Lower leg skin (tissue), 4 donors: ENCODE results near the gene GORAB. TPM values are rescaled to one million over a fixed set of nuclear protein-coding genes. Genes with fewer than 3 reads are reported as not detected.

Experiments
- DNase-seq, 2 donors: peaks; one replicate each; pipeline ENCODE4 v3.0.0-alpha.2; 2019; ENCODE audit warnings: low spot score in 2 of 2
- H3K4me3 ChIP-seq: fragments of 200-600 bp; sonication (generic); 2 replicates; pipeline ENCODE4 v1.5.1; 2017; ENCODE audit warnings: mild to moderate bottlenecking, low read depth; ENCODE audit not compliant: poor library complexity, severe bottlenecking
- POLR2A ChIP-seq, 2 donors: fragments of 450-650 bp; IDR thresholded peaks; one replicate each; pipeline ENCODE4 v1.6.1; 2016 to 2017; ENCODE audit warnings: antibody characterized with exemption in 2 of 2, mild to moderate bottlenecking in 1 of 2, moderate library complexity in 1 of 2
- WGBS, 2 donors: methylation state at CpG; one replicate each; pipeline ENCODE4 v1.1.5; 2018; 5-methylcytosine and 5-hydroxymethylcytosine counted together
- intact Hi-C: fragments of 100-400 bp; cut with DNase I; formaldehyde crosslinking; loops from one replicate; pipeline ENCODE4 v1.15.0; 2023; ENCODE audit warnings: low total_unique reads
- total RNA-seq, 4 donors: library from RNA; depleted of rRNA; stranded (reverse); fragments of >200 nt; gene quantifications; one replicate each; pipeline ENCODE4 v1.1.0, GENCODE V29; 2016
- TF ChIP-seq, protein P1 (sequence below), 3 donors: fragments of 450-650 bp; IDR thresholded peaks; one replicate each; pipeline ENCODE4 v1.5.1; 2016; ENCODE audit warnings: antibody characterized with exemption in 3 of 3, mild to moderate bottlenecking in 3 of 3, moderate library complexity in 2 of 3

The GORAB gene
- total RNA-seq, 4 donors from 2014 or later = 3.7 to 8.5 (median 5.0) TPM

- intact Hi-C loops = no loop called here
- no peak for DNase-seq
- TF ChIP-seq, protein P1, sequence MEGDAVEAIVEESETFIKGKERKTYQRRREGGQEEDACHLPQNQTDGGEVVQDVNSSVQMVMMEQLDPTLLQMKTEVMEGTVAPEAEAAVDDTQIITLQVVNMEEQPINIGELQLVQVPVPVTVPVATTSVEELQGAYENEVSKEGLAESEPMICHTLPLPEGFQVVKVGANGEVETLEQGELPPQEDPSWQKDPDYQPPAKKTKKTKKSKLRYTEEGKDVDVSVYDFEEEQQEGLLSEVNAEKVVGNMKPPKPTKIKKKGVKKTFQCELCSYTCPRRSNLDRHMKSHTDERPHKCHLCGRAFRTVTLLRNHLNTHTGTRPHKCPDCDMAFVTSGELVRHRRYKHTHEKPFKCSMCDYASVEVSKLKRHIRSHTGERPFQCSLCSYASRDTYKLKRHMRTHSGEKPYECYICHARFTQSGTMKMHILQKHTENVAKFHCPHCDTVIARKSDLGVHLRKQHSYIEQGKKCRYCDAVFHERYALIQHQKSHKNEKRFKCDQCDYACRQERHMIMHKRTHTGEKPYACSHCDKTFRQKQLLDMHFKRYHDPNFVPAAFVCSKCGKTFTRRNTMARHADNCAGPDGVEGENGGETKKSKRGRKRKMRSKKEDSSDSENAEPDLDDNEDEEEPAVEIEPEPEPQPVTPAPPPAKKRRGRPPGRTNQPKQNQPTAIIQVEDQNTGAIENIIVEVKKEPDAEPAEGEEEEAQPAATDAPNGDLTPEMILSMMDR (IDR thresholded peaks at IDR 0.05) = no peak
- no peak for TF ChIP-seq POLR2A (IDR thresholded peaks at IDR 0.05)
- no peak overlapping the region for H3K4me3 ChIP-seq
- 66 to 70% methylated on average over 3 of the region's 3 CpGs for WGBS, 2 donors
Observed at GRCh38 chr1:170567214-170567613, 35.2 kb downstream of the GORAB start.

GRCh38 chr1:170568197-170568596, 36.2 kb downstream of the GORAB start:
- no peak for DNase-seq
- intact Hi-C loops = no loop called here
- H3K4me3 ChIP-seq = no peak overlapping the region
- TF ChIP-seq POLR2A (IDR thresholded peaks at IDR 0.05) = no peak
- TF ChIP-seq, protein P1 (IDR thresholded peaks at IDR 0.05) = no peak

DNA sequence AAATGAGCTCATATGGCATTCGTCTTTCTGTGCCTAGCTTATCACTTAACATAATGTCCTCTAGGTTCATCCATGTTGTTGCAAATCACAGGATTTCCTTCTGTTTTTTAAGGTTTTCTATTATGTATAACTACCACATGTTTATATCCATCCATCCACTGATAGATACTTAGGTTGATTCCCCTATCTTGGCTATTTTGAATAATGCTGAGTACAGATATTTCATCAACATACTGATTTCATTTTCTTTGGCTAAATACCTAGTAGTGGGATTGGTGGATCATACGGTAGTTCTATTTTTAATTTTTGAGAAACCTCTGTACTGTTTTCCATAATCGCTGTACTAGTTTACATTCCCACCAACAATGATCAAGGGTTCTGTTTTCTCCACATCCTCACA, 45.0 kb downstream of the GORAB start:
- no peak for DNase-seq
- H3K4me3 ChIP-seq = no peak overlapping the region
- no peak for TF ChIP-seq POLR2A (IDR thresholded peaks at IDR 0.05)
- TF ChIP-seq, protein P1 (IDR thresholded peaks at IDR 0.05) = no peak
- 83 to 88% methylated on average over 3 of the region's 3 CpGs for WGBS, 2 donors
- intact Hi-C loops = no loop called here

DNA sequence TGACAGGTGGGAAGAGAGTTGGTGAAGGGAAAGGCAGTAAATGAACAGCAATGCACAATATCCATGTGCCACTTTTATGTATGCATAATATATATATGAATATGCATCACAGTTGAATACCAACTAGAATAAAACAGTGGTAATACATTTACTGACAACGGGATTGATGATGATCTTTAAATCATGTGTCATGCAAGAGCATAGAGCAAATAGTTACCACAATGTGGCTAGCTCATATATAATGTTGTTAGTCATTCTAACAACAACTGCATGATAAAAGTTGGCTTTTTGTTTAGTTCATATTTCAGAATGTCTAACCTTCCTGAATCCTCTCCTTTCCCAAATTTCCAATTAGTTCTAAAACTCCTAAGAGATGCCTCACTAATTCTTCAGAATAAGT, 46.4 kb downstream of the GORAB start:
- WGBS, 2 donors = 75 to 80% methylated on average over 1 of the region's 1 CpG
- TF ChIP-seq, protein P1 (IDR thresholded peaks at IDR 0.05) = no peak
- no peak for TF ChIP-seq POLR2A (IDR thresholded peaks at IDR 0.05)
- intact Hi-C loops = no loop called here
- no peak overlapping the region for H3K4me3 ChIP-seq
- DNase-seq = no peak

GRCh38 chr1:170580636-170581440, 48.9 kb downstream of the GORAB start:
- intact Hi-C loops = no loop called here
- no peak for DNase-seq
- 51 to 54% methylated on average over 2 of the region's 2 CpGs for WGBS, 2 donors
- H3K4me3 ChIP-seq = no peak overlapping the region
- TF ChIP-seq, protein P1 (IDR thresholded peaks at IDR 0.05) = no peak
- no peak for TF ChIP-seq POLR2A (IDR thresholded peaks at IDR 0.05)

DNA sequence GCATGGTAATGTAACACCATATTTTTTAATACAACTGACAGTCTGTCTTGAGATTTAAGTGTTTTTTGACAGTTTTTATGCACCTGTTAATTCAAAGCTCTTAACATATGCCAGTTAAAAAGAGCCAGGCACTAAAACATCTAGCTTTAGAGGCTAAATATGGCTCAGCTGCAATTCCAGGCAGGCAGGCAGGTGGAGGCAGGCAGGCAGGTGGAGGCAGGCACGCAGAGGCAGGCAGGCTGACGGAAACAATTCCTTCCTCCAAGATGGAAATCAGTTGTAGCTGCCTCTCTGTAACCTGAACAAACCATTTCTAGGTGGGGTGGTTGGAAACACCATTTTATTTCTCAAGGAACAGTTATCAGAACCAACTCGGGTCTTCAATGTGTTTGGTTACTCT, 51.2 kb downstream of the GORAB start:
- TF ChIP-seq POLR2A (IDR thresholded peaks at IDR 0.05) = no peak
- TF ChIP-seq, protein P1 (IDR thresholded peaks at IDR 0.05) = no peak
- intact Hi-C loops = no loop called here
- DNase-seq = no peak
- 57% methylated on average over 3 of the region's 3 CpGs for WGBS, 2 donors
- no peak overlapping the region for H3K4me3 ChIP-seq
